ENCODE measurements around the gene TUSC2.

TUSC2 gene

DNA sequence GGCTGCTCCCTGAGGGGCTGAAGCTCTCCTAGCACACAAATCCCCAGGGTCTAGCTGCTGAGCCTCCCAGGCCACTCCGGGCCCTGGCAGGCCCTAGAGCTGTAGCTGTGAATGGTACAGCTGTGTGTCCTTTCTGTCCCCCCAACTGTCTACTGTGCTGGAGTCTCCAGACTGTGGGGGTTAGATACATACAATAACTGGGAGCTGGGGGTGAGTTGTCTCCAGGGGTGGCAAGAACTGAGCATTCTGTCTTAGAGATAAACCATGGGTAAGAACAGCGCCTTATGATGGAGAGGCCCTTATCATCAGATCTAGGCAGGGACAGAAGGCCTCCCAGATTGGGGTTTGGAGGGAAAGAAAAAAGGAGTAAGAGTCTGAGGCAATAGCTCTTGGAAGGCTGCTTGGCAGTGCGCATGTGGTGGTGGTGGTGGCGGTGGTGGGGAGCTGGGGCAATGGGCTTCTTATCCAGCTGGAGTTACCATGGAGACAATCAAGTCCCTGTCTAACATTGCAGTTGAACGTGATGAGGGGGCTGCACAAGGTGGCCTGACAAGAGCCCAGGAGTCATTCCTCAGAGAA lies 26.3 kb upstream of the TUSC2 start:
- no peak for DNase-seq

DNA sequence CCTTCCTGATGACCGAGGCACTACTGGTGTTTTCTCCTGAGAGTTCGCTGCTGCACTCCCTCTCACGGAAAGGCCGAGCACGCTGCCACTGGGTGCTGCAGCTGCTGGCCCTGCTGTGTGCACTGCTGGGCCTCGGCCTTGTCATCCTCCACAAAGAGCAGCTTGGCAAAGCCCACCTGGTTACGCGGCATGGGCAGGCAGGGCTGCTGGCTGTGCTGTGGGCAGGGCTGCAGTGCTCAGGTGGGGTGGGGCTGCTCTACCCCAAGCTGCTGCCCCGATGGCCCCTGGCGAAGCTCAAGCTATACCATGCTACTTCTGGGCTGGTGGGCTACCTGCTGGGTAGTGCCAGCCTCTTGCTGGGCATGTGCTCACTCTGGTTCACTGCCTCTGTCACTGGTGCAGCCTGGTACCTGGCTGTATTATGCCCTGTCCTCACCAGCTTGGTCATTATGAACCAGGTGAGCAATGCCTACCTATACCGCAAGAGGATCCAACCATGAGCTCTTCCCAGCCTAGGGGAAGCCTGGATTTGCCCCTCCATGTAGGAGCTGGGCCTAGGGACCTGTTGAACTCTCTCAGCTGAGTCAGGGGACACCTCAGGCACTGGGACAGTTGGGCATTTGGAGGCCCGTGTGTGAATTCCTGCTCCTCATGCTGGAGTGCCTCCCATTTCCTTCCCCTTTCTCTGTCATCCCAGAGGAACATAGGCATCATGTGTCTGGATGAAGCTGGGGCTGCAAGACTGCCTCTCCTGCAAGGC lies 25.4 kb upstream of the TUSC2 start:
- no peak for DNase-seq

DNA sequence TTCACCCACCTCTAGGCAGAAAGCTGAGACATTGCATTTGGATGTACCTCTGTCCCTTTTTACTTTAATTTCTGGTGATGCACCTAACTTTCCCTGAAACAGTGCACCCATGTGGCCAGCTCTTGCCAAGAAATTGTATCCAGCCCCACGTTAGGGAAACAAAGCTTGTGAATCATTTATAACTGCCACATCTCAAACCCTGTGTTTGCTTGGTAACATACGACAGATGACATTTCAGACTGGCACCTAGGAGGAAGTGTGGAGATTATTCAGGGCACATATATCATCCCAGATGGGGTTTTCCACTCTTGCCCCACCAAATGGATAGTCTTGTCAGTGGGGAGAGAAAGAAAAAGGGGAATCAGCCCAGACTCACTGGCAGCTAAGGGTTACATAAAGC lies 24.8 kb upstream of the TUSC2 start:
- DNase-seq: no peak

DNA sequence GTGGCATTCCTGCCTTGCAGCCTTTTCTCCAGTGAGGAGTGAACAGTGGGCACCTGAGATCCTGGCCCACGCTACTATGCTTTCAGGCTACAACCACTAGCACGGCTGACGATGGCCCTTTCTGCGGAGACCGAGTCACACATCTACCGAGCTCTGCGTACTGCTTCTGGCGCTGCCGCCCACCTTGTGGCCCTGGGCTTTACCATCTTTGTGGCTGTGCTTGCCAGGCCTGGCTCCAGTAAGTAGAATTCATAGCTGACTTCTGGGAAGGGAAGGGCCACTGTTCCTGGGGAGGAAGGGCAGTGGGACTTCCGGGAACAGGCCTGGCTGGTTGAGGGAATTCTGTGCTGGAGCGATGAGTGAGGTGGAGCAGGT lies 23.3 kb upstream of the TUSC2 start:
- DNase-seq: no peak

DNA sequence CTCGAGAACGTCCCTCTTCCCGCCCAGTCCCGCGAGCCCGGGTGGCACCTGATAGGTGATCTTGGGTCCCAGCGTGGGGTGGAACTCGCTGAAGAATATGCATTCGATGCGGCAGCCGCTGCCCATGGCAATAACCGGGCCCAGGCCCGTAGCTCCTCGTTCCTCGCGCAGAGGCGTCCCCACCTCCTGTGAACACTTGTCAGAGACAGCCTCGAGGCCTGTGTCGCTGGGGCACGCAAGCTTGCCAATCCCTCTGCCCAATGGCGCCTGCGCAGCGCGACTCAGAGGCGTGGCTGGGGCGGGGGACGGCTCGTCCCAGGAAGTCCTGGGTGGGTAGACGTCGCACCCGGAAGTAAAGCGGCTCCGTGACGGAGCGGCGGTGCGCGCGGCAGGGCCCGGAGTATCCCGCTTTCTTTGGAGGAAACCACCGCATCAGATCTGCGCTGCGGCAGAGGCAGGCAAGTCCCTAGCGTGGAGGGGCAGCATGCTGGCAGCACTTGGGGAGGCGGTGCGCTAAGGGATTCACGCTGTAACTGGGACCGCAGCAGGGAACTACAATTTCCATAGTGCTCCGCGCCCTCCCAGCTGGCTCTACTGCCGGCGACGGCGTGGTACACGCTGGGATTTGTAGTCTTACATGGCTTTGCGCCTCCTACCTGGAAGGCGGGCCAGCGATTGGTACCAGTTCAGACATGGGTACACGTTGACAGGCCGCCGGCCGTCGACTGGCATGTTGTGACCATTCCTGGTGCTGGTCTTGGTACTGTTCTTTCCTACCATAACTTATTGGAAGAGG lies 22.7 kb upstream of the TUSC2 start, which contains the start of the genes CYB561D2 and NPRL2:
Gene CYB561D2, plus strand, starts transcription at position 336 of the 796 bp plus-strand sequence. CDS start 572 bp downstream, outside the sequence.
Gene NPRL2, minus strand, starts transcription at position 249 of the 796 bp plus-strand sequence. Its CDS starts 123 bp downstream, at position 126.
- DNase-seq: peak; percentile 40

DNA sequence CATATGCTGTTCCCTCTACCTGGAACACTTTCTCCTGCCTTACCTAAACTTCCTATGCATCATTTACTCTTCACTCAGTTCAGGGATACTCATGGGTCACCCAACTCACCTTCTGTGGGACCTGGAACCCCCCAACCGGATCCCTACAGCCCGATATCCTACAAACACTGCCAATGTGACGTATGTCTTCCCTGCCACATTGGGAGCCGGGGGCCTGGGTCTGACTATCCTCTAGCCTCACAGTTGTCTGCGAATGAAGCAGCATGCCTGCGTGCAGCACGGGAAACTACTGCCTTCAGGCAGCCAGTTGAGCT lies 22.1 kb upstream of the TUSC2 start:
- DNase-seq: no peak

DNA sequence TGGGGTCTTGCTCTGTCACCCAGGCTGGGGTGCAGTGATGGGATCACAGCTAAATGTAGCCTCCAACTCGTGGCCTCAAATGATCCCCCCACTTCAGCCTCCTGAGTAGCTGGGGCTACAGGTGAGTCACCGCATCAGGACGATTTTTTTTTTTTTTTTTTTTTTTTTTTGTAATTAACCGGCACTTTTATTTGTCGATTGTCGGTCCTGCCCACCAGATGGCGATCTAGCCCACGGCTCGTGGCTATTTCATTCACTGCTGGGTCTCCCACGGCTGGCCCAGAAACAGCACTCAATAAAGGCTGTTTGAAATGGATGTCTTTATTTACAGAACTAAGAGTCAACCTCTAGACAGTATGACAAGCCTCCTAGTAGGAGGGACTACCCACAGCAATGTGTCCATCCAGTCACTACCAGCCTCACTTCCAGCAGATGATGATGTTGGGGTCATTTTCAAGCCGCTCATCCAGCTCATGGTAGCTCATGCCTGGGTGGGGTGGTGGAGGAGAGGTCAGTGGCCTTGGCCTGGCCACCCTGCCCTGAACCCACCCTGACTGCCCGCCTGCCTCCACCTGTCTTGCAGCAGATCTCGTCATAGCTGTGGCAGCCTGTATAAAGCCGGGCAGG lies 19.3 kb upstream of the TUSC2 start:
- no peak for DNase-seq

DNA sequence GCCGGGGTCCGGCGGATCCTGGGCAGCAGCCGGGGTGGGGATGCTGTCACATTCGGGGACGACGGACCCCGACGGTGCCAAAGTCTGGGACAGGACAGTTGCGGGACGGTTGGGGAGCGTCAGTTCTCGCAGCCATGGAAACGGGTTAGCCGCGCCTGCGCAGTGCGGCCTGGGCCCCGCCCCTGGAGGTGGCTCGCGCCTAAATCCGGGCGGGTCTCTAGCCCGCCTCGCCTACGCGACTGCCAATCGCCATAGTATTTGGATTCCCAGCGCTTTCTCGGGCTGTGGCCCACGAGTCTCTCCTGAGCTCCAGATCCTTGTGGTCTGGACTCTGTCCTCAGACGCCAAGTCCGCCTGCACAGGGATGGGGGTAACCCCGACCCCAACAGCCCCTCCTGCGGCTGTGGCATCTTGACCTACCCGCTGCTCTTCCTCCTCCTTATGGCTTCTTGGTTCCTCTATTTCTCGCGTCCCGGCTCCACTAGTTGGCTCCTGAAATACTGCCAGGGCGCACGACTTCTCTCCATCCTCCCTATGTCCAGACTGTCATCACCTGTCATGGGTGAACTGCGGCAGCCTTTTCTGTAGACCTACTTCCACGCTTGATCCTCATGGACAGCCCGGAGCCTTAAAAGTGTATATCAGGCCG lies 17.7 kb upstream of the TUSC2 start, which contains the start of gene ZMYND10:
Gene ZMYND10, minus strand, starts transcription at position 147 of the 649 bp plus-strand sequence. CDS start 153 bp downstream, outside the sequence.
- DNase-seq: no peak

DNA sequence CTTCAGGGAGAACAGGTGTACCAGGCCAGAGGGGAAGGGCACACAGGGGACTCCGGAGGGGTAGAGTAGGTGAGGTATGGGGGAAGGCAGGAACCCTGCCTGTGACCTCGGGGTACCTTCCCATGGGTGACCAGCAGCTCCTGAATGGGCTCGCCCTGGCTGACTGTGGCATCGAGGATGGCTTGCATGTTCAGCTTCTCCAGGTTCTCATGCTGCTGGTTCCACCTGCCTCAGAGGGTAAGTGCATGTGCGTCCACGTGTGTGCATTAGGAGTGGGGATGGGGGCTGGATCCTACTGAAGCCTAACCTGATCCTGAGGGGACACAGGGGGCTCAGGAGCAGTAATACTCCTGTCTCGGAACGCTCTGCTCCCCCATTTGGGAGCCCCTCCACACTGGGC lies 17.0 kb upstream of the TUSC2 start:
- DNase-seq: no peak

DNA sequence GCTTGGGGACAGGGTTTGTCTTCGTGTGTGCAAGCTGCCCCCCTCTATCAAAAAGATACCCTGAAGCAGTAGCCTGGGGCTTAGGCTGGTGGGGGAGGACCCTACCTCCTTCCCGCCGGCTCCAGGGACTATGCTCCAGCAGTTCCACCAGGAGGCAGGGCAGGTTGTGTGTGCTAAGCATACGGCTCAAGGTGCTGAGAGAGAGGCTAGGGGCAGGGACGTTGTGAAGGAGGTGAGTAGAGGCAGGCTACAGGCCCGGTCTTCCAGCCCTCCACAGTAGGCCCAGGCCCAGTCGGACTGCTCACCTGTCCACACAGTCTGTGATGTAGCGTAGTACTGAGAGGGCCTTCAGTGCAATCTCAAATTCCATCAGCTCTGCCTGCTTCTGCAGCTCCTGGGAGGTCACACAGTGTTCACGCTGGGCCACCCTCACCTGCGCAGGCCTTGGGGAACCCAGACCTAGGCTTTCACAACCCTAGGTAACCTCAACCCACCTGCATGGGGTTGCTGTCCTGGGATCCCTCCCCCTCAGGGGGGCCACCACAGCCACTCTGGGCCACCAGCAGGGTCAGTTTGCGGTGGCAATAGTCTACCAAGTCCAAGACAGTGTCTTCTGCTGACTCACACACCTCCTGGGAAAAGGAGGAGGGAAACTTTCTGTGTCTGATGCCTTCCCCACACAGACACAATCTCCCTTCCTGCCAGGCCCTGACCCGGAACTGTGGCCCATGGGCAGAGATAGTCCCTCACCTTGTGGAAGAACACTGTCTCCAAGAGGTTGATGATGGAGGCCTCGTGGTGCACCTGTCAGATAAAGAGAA lies 15.0 kb upstream of the TUSC2 start:
- no peak for DNase-seq

DNA sequence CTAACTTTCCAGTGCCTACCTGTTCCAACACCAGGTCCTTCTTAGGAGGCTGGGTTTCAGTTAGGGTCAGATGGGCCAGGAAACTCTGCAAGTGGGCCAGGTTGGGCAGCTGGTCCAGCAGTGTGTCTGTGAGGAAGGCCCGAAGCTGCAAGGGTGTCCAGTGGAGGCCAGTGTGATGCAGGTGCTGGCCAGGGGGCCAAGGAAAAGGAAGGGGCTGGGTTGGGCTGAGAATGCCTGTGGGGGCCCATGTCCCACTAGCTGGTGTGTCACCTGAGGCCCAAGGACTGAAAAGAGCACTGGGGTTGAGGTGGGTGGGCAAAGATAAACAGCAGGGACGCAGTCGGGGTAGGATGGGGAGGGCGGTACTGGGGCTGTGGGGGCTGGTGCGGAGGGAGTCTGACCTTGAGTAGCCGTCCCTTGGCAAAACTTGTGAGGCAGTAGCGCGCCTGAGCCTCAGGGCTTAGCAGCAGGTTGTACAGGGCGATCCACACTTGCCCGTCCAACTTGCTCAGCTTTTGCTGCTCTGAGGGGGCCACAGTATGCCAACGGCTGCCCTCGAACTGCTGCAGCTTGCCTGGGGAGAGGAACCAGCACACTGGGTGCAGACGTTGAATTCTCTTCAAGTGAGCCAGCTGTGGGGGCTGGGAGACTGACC lies 14.1 kb upstream of the TUSC2 start:
- DNase-seq: no peak

DNA sequence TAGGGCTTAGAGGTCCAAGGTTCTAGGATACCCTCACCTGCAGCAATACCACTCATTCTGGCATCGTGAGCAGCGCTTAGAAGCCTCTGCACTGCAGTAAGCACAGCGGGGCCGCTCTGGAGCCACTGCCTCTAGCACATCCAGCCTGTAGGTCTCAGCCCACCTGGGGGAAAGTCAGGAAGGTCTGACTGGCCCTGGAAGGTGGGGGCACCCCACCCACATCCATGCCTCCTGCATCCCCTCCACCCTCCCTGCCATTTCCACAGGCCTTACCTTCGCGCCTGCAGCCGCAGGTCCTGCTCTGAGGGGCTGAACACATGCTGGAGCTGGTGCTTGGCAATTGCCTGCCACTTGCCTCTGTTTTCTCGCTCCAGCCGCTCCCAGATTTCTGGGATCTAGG lies 13.5 kb upstream of the TUSC2 start:
- DNase-seq: no peak

DNA sequence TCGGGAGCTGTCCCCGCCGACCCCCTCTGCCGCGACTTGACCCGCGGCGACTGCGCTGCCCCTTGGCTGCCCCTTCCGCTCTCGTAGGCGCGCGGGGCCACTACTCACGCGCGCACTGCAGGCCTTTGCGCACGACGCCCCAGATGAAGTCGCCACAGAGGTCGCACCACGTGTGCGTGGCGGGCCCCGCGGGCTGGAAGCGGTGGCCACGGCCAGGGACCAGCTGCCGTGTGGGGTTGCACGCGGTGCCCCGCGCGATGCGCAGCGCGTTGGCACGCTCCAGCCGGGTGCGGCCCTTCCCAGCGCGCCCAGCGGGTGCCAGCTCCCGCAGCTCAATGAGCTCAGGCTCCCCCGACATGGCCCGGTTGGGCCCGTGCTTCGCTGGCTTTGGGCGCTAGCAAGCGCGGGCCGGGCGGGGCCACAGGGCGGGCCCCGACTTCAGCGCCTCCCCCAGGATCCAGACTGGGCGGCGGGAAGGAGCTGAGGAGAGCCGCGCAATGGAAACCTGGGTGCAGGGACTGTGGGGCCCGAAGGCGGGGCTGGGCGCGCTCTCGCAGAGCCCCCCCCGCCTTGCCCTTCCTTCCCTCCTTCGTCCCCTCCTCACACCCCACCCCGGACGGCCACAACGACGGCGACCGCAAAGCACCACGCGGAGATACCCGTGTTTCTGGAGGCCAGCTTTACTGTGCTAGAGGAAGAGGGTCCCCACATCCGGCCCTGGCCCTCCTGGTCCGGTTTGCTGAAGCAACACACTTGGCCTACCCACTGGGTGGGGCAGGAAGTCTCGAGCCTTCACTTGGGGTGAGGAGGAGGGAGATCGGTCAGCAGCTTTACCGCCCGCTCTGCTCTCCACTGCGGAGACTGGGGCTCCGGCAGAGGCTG lies 12.7 kb upstream of the TUSC2 start, which contains the start of gene RASSF1:
Gene RASSF1, minus strand, starts transcription at position 389 of the 882 bp plus-strand sequence. Its CDS starts 31 bp downstream, at position 358.
- DNase-seq: no peak

DNA sequence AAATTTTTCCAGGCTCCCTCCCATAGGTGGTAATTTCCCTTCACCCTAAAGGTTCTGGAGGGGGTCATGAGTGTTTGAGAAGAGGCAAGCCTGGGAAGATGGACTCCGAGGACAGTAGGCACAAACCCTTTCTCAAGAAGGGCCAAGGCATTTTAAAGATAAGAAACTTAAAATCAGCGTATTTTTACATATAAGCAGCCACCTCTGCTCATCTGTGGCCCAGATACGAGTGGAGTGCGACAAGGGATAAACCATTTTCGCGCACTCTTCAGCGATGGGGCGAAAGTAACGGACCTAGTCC lies 12.1 kb upstream of the TUSC2 start:
- DNase-seq: no peak

DNA sequence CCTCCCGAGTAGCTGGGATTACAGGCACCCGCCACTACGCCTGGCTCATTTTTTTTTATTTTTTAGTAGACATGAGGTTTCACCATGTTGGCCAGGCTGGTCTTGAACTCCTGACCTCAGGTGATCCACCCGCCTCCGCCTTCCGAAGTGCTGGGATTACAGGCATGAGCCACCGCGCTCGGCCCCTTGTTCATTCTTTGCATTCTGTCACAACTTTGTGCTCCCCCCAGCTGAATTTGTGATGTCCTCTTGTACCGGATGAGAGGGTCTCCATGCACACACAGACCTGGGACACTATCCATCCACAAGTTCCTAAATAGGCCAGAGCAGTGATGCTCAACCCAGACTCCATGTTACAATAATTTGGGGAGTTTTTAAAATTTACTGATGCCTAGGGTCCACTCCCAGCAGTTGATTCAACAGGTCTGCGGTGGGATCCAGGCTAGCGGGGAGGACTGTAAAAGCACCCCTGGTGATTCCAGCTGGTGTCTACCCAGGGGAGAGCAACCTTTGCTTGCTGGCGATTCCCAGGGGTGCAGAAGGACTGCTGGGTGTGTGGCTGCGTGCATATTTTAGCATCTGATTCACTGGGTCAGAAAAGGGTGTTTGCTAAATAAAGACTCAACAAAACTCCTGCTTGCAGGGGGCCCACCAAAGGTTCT lies 11.6 kb upstream of the TUSC2 start:
- no peak for DNase-seq

DNA sequence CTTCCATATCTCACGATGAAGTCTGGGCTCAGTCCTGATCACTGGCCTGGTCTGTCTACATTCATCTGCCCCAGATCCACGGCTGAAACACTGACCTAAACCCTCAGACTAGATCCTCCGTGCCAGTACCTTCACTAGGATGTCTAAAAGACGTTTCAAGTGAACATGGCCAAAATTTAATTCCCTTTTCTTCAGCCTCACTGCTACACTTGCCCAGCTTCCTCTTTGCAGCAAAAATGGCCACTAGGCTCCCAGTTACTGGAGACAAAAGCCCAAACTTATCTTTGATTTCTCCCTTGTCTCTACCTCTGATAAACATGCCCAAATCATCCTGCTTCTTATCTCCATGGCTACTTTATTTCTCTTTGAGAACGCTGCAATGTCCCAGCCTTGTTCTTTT lies 10.9 kb upstream of the TUSC2 start:
- no peak for DNase-seq

DNA sequence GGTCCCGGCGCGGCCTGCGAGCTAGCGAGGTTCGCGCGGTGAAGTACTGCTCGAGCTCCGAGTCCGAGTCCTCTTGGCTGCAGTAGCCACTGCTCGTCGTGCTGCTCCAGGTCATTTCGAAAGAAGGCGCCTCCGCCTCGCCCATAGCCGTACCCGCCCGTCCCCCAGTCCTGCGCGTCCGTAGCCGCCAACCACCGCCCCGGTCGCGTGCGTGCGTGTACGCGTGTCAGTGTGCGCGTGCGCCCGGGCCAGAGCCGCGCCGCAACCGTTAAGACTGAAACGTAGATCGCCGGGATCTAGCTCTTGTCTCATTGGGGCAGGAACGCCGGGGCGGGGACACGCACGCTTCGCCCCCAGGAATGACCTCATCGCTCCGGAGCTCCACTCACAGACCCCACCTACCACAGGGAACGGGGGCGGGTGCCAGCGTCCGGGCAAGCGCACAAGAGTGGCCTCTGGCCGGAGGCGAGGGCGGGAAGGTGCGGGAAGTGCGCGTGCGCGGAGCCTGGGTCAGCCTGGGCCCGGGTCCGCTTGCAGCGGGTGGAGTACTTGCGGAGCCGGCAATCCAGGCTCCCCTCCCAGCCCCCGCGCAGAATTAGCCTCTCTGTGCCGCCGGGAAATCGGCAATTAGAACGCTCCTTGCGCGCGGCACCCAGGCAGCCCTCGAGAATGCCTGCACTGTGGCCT lies 9.3 kb upstream of the TUSC2 start:
- DNase-seq: peak; percentile 61

DNA sequence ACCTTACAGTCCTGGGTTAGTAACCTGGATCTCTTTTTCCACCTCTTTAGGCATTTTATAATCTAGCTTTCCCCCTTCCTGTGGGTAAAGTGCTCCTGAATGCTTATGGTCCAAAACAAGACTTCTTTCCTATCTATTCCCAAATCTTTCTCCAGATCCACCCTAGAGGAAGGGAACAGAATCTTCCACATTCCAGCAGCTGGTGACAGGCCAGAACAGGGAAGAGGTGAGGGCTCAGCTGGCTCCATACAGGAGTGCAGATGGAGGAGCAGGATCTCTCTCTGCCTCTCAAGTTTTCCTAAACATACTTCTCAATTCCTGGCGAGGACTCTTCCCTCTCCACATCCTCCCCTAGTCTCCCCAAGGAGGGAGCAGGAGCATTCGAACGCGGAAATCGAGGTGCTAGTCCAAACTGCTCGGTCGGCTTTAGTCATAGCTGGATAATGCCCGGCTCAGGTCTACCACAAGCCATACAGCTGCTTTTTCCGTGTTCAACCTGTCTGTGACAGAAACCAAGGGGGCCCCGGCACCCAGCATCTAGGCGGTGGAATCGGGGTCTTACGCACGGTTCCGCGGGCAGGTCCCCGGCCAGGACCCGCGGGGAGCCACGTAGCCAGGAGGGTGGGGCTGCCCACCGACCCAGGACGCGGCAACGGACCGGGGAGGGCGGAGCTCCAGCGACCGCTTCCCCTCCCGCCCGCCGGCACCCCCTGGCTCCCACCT lies 8.6 kb upstream of the TUSC2 start:
- no peak for DNase-seq

Measured in NCI-H1694 (cell line).